LNCAP (cell line): ENCODE measurements around the gene BEST3.

Experiments used
- TF ChIP-seq, protein P1 (sequence below): fragments of 450-650 bp; IDR thresholded peaks from 2 replicates; pipeline ENCODE4 v1.5.1; 2017; ENCODE audit warnings: mild to moderate bottlenecking

BEST3 gene

DNA sequence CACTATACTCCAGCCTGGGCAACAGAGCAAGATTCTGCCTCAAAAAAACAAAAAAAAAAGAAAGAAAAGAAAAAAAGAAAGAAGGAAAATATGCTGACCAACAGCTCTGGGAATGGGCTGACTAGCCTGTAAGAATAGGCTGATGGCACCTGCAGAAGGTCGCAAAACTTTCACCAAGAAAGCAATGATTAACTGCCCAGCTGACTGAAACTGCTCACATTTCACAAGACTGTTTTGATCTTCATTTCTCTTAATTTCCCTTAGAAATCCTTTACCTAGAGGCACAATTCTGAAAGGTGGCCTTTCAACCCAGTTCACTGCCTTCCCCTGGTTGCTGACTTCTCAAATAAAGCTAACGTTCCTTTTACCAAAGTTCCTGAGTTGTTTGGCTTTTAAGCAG, 12.4 kb downstream of the BEST3 start:
- TF ChIP-seq, protein P1, sequence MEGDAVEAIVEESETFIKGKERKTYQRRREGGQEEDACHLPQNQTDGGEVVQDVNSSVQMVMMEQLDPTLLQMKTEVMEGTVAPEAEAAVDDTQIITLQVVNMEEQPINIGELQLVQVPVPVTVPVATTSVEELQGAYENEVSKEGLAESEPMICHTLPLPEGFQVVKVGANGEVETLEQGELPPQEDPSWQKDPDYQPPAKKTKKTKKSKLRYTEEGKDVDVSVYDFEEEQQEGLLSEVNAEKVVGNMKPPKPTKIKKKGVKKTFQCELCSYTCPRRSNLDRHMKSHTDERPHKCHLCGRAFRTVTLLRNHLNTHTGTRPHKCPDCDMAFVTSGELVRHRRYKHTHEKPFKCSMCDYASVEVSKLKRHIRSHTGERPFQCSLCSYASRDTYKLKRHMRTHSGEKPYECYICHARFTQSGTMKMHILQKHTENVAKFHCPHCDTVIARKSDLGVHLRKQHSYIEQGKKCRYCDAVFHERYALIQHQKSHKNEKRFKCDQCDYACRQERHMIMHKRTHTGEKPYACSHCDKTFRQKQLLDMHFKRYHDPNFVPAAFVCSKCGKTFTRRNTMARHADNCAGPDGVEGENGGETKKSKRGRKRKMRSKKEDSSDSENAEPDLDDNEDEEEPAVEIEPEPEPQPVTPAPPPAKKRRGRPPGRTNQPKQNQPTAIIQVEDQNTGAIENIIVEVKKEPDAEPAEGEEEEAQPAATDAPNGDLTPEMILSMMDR: no peak

GRCh38 chr12:69685810-69686209, 13.3 kb downstream of the BEST3 start:
- TF ChIP-seq, protein P1: no peak

DNA sequence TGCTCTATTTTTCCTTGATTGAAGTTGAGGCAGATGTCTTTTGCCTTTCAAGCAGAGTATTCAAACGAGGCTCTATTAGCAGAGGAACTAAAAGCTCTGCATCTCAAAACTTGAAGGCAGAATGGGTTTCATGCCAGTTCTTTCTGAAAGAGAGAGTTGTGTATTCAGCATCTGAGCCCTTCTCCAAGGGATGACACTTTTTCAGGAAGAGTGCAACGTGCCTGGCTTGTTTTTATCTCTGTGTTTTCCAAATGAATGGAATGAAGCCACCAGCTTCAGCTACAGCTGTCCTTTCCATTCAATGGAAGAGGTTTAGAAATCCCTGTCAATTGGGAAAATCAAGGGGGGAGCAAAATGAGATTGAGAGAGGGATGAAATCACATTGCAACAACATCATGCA, 14.6 kb downstream of the BEST3 start:
- TF ChIP-seq, protein P1: no peak

GRCh38 chr12:69682110-69682755, 16.9 kb downstream of the BEST3 start:
- TF ChIP-seq, protein P1: no peak

GRCh38 chr12:69679119-69679518, 20.0 kb downstream of the BEST3 start:
- TF ChIP-seq, protein P1: no peak

- TF ChIP-seq, protein P1: no peak
Observed at GRCh38 chr12:69676257-69677012, 22.7 kb downstream of the BEST3 start.

DNA sequence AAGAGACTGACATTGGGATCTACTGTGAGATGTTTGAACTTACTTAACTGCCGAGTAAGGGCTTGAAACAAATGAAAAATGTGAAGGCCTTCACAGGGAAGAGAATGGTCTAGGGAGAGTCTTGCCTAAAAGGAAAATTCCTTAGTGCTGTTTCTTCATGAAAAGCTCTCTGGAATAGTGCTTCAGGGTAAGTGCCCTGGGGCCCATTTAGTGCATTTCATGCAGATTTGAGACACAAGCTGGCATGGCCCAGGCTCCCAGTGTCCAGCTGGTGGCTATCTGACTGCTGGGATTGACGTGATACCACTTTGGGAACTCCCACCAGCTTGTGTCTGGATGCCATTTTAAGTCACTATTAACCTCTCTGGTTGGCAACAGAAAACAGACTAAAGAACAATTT, 26.9 kb downstream of the BEST3 start:
- TF ChIP-seq, protein P1: no peak
